ENCODE data around the gene PAFAH1B1.
"Not testable (repeated sequence)": the region's sequence is repeated elsewhere in the genome, so short reads cannot be mapped to it uniquely, and the experiment has no call there.

Gene PAFAH1B1

GRCh38 chr17:2690165-2691068, 97.0 kb downstream of the PAFAH1B1 start:
- no peak for DNase-seq

GRCh38 chr17:2691069-2691871, 97.8 kb downstream of the PAFAH1B1 start:
- no peak for DNase-seq

- no peak for DNase-seq
Observed at GRCh38 chr17:2691965-2692780, 98.7 kb downstream of the PAFAH1B1 start.

- DNase-seq = no peak
Observed at GRCh38 chr17:2692781-2693135, 99.3 kb downstream of the PAFAH1B1 start.

- DNase-seq = no peak
Observed at GRCh38 chr17:2693561-2694380, 100.3 kb downstream of the PAFAH1B1 start.

GRCh38 chr17:2694381-2695242, 101.2 kb downstream of the PAFAH1B1 start:
- DNase-seq = no peak

GRCh38 chr17:2695243-2695960, 101.9 kb downstream of the PAFAH1B1 start:
- DNase-seq = no peak

GRCh38 chr17:2695961-2696760, 102.7 kb downstream of the PAFAH1B1 start:
- DNase-seq = no peak

GRCh38 chr17:2697611-2698162, 104.2 kb downstream of the PAFAH1B1 start:
- no peak for DNase-seq

- DNase-seq = not testable (repeated sequence)
Observed at GRCh38 chr17:2699216-2699805, 105.9 kb downstream of the PAFAH1B1 start.

- no peak for DNase-seq
Observed at GRCh38 chr17:2700030-2700490, 106.6 kb downstream of the PAFAH1B1 start.

GRCh38 chr17:2700491-2701141, 107.2 kb downstream of the PAFAH1B1 start:
- no peak for DNase-seq

GRCh38 chr17:2701161-2701995, 107.9 kb downstream of the PAFAH1B1 start:
- DNase-seq = no peak

GRCh38 chr17:2701996-2702741, 108.7 kb downstream of the PAFAH1B1 start:
- no peak for DNase-seq

- DNase-seq = no peak
Observed at GRCh38 chr17:2703181-2703580, 109.7 kb downstream of the PAFAH1B1 start.

- DNase-seq = no peak
Observed at GRCh38 chr17:2703606-2704005, 110.2 kb downstream of the PAFAH1B1 start.
